Adipocyte (in vitro differentiated cells): Measurements from ENCODE around the gene PIEZO1.

ENCODE experiments used
- DNase-seq: peaks from one replicate; pipeline ENCODE4 v3.0.0-alpha.2; 2015; ENCODE audit warnings: low read depth
- H3K27me3 ChIP-seq: replicated peaks from 2 replicates; pipeline ENCODE4 v1.7.0; 2013; ENCODE audit warnings: mild to moderate bottlenecking, low read length, moderate library complexity; ENCODE audit not compliant: control insufficient read depth, insufficient read depth
- H3K36me3 ChIP-seq: 2 replicates; pipeline ENCODE4 v1.7.0; 2013; ENCODE audit warnings: low read length, mild to moderate bottlenecking, moderate library complexity; ENCODE audit not compliant: control insufficient read depth, insufficient read depth, severe bottlenecking
- H3K4me1 ChIP-seq: 2 replicates; pipeline ENCODE4 v1.7.0; 2013; ENCODE audit warnings: mild to moderate bottlenecking, low read length, moderate library complexity; ENCODE audit not compliant: control insufficient read depth, insufficient read depth
- H3K4me3 ChIP-seq: 2 replicates; pipeline ENCODE4 v1.7.0; 2013; ENCODE audit warnings: mild to moderate bottlenecking, low read length, moderate library complexity
- H3K9ac ChIP-seq: 2 replicates; pipeline ENCODE4 v1.7.0; 2013; ENCODE audit warnings: mild to moderate bottlenecking, low read length, moderate library complexity
- H3K9me3 ChIP-seq: 2 replicates; pipeline ENCODE4 v1.7.0; 2013; ENCODE audit warnings: mild to moderate bottlenecking, low read length, moderate library complexity; ENCODE audit not compliant: control insufficient read depth

Gene PIEZO1

GRCh38 chr16:88714420-88715302 is 70.4 kb downstream of the PIEZO1 start:
- Histone ChIP-seq H3K4me1 (no peaks in the 10 kb centered on the region), H3K9ac (no peak overlapping the region), H3K36me3 (peaks cover 74% of the 10 kb centered on the region), H3K27me3 (no peaks in the 10 kb centered on the region), H3K4me3 (no peak overlapping the region), H3K9me3 (no peaks in the 10 kb centered on the region)
- DNase-seq: no peak

DNA sequence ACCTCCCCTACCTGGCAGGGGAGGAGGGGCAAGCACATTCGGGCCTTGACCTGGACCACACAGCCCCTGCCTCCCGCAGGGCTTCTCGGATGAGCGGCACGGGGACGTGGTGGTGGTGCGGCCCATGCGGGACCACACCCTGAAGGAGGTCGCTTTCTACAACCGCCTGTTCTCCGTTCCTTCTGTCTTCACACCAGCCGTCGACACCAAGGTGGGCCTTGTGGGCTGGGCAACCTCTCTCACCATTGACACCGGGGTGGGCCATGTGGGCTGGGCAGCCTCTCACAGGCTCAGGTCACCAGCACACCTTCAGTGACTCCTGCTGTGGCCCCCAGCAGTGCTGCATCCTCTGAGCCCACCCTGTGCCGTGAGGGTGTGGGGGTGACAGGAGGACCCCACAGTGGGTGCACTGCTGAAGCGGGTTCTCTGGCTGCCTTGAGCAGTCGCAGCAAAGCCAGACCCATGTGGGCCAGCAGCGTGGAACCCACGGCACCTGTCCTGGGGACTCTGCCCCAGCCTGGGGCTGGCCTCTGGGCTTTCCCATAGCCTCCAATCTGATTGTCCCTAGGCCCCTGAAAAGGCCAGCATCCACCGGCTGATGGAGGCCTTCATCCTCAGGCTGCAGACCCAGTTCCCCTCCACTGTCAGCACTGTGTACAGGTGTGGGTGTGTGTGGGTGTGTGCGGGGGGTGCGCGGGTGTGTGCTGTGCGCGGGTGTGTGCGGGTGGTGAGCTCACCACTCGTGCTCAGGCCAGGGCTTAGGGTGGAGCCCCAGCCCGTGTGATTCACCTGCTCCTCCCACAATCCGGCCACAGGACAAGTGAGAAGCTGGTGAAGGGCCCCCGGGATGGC is 71.2 kb downstream of the PIEZO1 start:
- DNase-seq: no peak
- Histone ChIP-seq H3K4me1 (no peaks in the 10 kb centered on the region), H3K4me3 (no peak overlapping the region), H3K9me3 (no peaks in the 10 kb centered on the region), H3K36me3 (peaks cover 66% of the 10 kb centered on the region), H3K27me3 (no peaks in the 10 kb centered on the region), H3K9ac (no peak overlapping the region)

GRCh38 chr16:88713054-88713453 is 72.0 kb downstream of the PIEZO1 start:
- H3K9ac ChIP-seq: no peak overlapping the region
- DNase-seq: no peak
- no peaks in the 10 kb centered on the region for H3K9me3 ChIP-seq
- no peaks in the 10 kb centered on the region for H3K4me1 ChIP-seq
- H3K4me3 ChIP-seq: no peak overlapping the region
- H3K36me3 ChIP-seq: peaks cover 58% of the 10 kb centered on the region
- no peaks in the 10 kb centered on the region for H3K27me3 ChIP-seq

GRCh38 chr16:88712362-88712979 is 72.5 kb downstream of the PIEZO1 start:
- peaks cover 3% of the 10 kb centered on the region for H3K4me1 ChIP-seq
- DNase-seq: no peak

GRCh38 chr16:88711750-88712340 is 73.2 kb downstream of the PIEZO1 start:
- DNase-seq: no peak
- Histone ChIP-seq H3K27me3 (no peaks in the 10 kb centered on the region), H3K9ac (no peak overlapping the region), H3K36me3 (peaks cover 46% of the 10 kb centered on the region), H3K4me3 (no peak overlapping the region), H3K9me3 (no peaks in the 10 kb centered on the region), H3K4me1 (peaks cover 10% of the 10 kb centered on the region)

More at GRCh38 chr16:88712362-88712979, 72.5 kb downstream of the PIEZO1 start:
- H3K36me3 ChIP-seq: peaks cover 53% of the 10 kb centered on the region
- H3K27me3 ChIP-seq: no peaks in the 10 kb centered on the region
- H3K4me3 ChIP-seq: no peak overlapping the region
- H3K9ac ChIP-seq: no peak overlapping the region
- H3K9me3 ChIP-seq: no peaks in the 10 kb centered on the region

DNA sequence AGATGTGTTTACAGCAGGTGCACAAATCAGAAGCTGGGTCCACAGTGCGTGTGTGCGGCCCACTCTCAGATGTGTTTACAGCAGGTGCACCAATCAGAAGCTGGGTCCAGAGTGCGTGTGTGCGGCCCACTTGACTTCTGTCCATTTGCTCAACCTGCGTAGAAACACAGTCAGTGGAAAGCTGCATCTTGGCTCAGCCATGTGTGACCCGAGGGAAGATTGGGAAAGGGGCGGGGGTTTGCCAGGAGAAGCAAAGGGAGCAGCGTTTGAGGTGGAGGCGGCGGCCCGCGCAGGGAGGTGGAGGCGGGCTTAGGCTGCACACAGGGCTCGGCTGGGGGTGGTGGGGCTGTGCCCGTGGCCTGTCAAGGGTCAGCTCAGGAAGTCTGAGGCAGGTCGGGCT is 74.5 kb downstream of the PIEZO1 start:
- no peak for DNase-seq

DNA sequence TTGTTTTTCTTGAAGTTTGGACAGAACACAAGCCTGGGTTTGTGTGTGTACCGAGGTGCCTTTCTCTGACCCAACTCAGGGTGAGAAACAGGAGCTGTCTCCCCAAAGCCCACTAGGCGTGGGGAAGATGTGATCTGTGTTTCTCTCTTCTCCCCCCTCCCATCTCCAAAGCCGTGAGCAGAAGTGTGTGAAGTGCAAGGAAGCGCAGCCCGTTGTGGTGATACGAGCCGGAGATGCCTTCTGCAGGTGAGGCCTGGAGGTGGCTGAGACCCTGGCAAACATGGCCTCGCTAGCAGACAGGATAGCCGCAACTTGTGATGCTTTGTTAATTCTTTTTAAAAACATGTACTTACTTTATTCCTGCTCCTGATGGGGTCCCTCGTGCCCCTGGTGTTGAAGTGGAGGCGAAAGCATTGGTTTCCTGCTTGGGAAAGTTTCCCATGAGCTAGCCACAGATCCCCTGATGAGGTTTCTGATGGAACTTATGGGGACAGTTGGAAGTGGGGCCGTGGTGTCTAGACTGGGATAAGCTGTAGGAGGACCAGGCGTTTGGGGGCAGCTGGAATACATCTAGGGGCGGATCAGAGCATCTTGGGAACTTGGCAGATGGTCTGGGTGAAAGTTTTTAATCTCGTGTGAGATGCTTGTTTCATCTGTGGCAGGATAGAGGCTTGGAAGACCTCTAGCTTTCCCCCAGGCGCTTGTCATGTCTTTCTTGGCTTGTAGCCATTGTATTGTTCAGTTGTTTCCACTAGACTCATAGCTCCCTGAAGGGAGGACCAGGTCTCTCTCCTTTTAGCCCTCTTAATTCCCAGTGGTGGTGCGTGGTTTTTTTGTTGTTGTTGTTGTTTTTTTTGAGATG is 77.8 kb downstream of the PIEZO1 start:
- Histone ChIP-seq H3K9ac (peak overlapping the region; percentile 93), H3K4me1 (peaks cover 21% of the 10 kb centered on the region), H3K27me3 (no peaks in the 10 kb centered on the region), H3K9me3 (no peaks in the 10 kb centered on the region), H3K36me3 (peaks cover 10% of the 10 kb centered on the region), H3K4me3 (peak overlapping the region; percentile 94)
- peak; percentile 4 for DNase-seq

More for the DNA sequence above, 74.5 kb downstream of the PIEZO1 start:
- peaks cover 11% of the 10 kb centered on the region for H3K4me1 ChIP-seq
- H3K9me3 ChIP-seq: no peaks in the 10 kb centered on the region
- H3K9ac ChIP-seq: no peak overlapping the region
- H3K36me3 ChIP-seq: peaks cover 33% of the 10 kb centered on the region
- no peaks in the 10 kb centered on the region for H3K27me3 ChIP-seq
- no peak overlapping the region for H3K4me3 ChIP-seq

DNA sequence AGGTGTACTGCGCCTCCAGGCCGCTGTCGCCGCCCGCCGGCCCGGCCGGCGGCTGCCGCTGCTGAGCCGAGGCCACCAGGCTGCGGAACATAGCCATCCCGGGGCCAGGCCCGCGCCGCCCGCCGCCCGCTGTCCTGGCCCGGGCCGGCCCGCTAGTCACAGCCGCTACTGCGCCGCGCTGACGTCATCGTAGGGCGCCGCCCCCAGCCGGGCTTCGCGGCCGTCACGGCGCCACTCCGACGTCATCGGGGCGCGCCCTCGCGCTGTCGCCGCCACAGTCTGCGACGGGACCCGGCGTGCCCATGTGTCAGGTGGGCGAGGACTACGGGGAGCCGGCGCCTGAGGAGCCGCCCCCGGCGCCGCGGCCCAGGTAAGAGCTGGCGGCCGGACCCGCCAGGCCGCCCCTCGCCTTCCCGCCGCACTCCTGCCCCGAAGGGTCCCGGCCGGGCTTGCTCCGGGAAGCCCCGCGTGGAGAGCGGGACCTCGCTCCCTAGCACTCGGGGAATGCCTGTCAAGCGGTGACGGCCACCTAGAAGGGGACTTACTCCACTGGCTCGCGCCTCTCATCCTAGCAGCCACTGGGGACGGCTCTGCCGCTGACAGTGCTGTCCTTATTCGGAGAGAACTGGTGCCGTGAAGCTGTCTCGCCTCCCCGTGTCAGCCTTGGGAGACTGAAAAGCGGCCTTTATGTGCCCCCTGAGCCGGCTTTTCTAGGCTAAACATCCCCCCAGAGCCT is 78.6 kb downstream of the PIEZO1 start, which contains the start of the genes CTU2 and RNF166:
Gene CTU2 (plus strand): TSS at position 275 of the 736 bp plus-strand sequence. CDS start 28 bp downstream, at position 303.
Gene RNF166 (minus strand): TSS at position 180 of the 736 bp plus-strand sequence. CDS start 83 bp downstream, at position 97.
- Histone ChIP-seq H3K27me3 (no peaks in the 10 kb centered on the region), H3K4me3 (peak within 1 kb of the TSS; percentile 94), H3K4me1 (peaks cover 21% of the 10 kb centered on the region), H3K36me3 (peaks cover 10% of the 10 kb centered on the region), H3K9ac (peak within 1 kb of the TSS; percentile 93), H3K9me3 (no peaks in the 10 kb centered on the region)
- DNase-seq: peak; percentile 95

DNA sequence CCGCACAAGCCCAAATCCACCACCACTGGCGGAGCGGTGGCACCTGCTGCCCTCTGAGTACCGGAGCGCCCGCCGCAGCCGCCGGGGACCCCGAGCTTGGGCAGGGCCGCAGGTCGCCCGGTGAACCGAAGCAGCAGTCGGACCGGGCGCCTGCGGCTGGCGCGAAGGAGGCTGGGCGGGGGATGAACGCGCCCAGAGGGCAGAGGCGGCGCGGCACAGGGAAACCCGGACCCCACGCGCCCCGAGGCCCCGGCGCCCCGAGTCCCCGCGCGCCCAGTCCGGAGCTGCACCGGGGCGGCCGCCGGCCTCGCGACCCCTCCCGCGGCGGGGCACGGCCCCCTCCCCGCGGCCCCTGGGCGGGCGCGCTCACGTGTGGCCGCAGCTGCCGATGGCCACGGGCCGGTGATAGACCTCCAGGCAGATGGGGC is 79.2 kb downstream of the PIEZO1 start:
- Histone ChIP-seq H3K27me3 (no peaks in the 10 kb centered on the region), H3K36me3 (peaks cover 10% of the 10 kb centered on the region), H3K4me1 (peaks cover 21% of the 10 kb centered on the region), H3K4me3 (peak overlapping the region; percentile 94), H3K9me3 (no peaks in the 10 kb centered on the region), H3K9ac (peak overlapping the region; percentile 93)
- DNase-seq: peak; percentile 53
